ENCODE measurements around the gene TOGARAM2.
"Not testable (repeated sequence)": the region's sequence is repeated elsewhere in the genome, so short reads cannot be mapped to it uniquely, and the experiment has no call there.

The TOGARAM2 gene

GRCh38 chr2:29070526-29070925 lies 89.4 kb downstream of the TOGARAM2 start:
- in situ Hi-C loops (cut with MboI; ENCODE audit: low sequenced_read_pairs): no loop called here

DNA sequence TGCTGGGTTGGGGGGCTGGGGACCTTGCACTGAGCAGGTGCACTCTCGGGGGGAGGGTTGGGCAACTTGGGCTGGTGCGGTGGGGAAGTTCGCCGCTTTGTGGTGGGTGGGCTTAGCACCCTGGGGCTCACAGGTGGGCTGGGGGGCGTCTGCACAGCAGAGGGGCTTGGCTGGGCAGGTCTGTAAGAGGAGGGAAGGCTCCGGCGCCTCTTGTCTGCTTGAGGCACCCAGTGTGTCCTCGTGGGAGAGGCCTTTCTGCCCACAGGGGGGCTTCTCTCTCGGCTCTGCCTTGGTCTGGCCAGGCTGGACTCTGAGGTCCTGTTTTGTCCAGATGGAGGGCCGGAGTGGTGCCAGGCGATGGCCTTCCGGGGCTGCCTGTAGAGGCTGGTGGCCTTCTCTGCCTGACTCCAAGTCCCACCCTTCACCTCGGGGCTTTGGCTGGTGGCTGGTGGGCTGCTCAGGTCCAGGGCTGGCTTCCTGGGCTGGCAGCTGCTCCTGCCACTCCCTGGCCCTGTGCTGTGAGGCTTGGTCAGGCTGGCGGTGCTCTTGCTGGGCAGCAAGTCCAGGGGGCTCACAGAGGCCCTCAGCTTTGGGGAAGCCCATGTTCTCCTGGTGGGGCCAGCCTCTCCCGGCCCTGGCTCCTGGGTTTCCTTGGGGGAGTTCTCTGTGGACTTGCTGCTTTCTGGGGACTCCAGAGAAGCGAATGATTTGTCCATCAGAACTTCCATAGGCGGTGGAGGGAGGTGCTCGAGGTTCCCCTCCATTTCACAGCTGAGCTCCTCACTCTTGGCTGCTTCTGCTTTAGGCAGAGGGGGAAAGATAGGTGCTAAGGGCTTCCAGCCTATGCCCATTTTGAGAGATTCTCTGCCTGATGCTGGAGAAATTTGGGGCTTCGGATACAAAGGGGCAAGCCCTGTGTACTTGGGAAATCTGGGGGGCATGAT lies 90.2 kb downstream of the TOGARAM2 start:
- in situ Hi-C loops (cut with MboI; ENCODE audit: low sequenced_read_pairs): no loop called here

DNA sequence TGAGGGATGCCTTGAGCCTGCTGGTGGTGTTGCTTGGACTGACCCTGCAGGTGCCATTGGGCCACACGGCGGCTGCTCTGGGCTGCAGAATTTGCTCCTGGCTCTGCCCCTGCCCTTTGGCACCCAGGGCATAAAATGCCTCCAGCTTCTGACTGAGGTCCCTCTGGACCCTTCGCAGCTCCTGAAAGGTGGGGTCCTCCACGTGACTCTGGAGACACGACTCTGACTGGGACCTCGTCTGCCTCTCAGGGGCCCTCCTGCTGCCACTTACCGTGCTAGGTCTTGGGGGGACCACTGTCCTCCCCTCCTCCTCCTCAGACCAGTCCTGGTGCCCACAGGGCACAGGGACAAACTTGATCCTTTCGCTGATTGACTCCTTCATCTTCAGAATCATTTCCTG lies 91.2 kb downstream of the TOGARAM2 start:
- in situ Hi-C loops (cut with MboI; ENCODE audit: low sequenced_read_pairs): no loop called here

DNA sequence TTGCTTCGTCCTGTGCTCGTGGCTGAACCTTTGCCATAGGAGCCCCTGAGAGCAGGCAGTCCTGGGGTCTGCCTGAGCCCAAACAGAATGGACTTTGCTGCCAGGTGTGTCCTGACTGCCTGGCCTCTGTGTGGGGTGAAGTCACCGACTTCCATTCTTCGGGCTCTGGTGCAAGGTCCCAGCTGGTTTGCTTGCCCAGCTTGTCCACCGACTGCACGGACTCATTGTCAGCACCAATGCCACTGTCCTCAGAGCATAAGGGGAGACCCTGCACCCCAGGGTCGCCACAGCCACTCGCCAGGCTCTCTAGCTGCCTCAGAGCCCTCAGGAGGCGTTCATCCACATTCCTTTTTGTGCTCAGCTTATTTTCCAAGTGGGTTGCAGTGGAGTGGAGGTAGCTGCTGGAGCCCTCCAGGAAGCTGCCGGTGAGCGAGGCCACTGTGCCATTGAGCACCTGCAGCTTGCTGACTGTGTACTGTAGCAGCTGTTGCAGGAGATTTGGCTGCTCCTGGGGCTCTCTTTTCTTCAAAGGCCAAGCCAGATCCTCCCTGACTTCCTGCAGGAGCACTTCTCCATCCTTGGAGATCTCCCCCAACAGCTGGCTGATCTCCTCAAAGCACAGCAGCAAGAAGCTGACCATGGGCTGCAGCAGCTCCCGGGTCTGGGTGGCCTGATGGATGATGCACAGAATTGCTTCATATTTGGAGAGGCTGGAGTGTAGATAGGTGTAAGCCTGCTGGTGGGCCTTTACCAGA lies 92.0 kb downstream of the TOGARAM2 start:
- in situ Hi-C loops (cut with MboI; ENCODE audit: low sequenced_read_pairs): no loop called here

DNA sequence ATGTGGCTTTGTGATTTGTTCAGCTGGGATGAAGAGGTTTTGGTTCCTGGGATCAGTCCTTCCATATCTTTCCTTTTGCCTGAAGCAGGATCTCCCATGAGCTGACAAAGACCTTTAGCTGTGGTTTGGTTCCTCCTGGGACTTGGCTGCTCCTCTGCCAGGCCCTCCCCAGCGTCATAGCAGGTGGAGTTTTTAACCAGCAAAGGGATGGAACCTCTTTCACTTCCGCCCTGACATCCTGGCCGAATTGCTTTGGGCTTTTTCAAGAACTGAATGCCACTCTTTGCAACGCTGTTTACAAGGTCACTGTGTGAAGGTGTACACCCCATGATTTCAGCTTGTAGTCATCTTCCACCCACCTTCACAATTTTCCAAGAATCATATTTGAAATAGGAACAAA lies 92.8 kb downstream of the TOGARAM2 start:
- in situ Hi-C loops (cut with MboI; ENCODE audit: low sequenced_read_pairs): no loop called here

GRCh38 chr2:29074411-29074810 lies 93.3 kb downstream of the TOGARAM2 start, which contains the start of gene PCARE:
PCARE (minus strand) TSS chr2:29074523; CDS start chr2:29074261, 262 bp downstream.
- in situ Hi-C loops (cut with MboI; ENCODE audit: low sequenced_read_pairs): no loop called here

DNA sequence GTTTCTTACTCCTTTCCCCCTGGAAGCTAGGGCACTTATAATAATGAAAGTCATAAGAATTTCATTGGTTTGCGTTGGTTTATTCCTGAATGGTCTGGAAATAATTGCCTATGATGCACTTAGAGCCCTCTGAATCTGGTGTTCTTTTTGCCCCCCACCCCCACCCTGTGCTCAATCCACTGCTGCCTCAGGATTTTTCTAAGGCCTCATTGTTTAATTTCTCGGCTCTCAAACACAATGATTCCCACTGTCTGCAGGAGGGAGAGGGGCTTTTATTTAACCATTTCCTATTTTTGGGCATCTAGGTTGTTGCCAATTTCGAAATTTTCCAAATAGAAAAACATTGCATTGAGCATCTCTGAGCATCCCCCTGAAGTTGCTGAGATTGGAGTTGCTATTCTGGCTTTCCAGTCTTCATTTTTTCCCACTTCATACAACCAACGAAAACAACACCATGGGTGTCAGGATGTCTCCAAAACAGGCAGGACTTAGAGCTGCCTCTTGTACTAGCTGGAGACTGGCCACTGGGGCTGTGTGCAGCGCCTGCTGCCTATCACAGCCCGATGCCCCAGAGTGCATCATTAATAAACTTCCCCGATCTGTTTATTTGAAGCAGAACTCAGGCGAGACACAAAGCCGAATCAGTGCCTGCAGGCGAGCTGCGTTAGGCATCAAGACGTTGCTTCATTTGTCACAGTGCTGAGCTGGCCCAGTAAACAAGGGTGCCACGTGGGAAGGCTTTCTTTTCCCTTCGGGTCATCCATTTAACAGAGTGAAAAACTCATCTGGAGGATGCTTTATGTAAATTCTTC lies 95.0 kb downstream of the TOGARAM2 start:
- in situ Hi-C loops (cut with MboI; ENCODE audit: low sequenced_read_pairs): no loop called here

DNA sequence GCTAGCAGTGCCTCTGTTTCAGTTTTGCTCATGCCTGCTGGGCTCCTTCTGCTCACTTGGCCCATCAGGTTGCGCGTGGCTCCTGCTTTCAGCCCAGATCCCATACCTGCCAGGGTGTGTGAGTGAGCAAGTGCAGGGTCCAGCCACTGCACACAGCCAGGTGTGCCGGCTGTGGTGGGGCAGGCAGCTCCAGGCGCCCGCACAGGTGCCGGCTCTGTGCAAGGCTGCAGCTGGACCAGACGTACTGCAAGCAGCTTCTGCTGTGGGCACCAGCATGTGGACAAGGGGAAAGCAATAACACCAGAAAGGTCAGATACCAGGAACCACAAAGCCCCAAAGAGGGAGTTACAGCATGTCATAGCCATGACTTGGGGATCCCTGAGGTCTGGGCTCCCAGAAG lies 98.8 kb downstream of the TOGARAM2 start:
- in situ Hi-C loops (cut with MboI; ENCODE audit: low sequenced_read_pairs): no loop called here

DNA sequence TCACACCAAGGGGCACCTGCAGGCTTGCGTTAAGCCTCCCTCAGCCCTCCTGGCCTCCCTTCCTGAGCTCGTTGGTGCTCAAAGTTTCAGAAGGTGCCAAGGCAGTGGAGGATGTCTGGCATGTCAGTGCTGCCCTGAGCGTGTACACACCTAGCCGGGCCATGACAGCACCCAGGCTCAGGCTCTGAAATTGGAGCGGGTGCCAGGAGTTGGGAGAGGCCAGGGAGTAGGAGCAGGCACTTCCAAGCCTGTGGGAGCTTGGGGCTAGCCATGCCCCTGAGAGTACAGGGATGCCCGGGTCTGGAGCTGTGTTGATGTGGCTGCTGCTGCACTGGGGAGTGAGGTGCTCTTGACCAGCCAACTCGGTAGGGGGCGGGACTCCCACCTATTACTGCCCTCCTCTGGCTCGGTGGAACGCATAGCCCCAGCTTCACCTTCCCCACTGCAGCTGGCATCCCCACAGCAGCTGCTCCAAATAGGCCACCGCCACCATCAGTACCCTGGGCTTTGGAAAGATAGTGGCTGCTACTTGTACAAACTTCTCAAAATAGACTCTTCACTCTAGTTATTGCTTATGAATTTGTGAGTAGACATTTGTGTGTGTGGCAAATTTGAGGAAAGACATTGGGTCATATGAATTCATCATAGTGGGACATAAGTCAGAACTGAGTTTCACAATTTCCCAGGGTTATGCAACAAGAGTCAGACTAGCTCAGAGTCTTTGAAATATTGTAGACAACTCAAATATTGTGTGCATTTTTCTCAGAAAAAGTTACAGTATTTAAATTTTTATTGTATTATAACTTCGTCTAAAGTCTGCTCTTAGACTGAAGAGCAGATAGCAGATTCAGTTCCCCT lies 100.0 kb downstream of the TOGARAM2 start:
- in situ Hi-C loops (cut with MboI; ENCODE audit: low sequenced_read_pairs): no loop called here

- in situ Hi-C loops (cut with MboI; ENCODE audit: low sequenced_read_pairs): no loop called here
Observed at GRCh38 chr2:29082804-29083495, 101.9 kb downstream of the TOGARAM2 start.

DNA sequence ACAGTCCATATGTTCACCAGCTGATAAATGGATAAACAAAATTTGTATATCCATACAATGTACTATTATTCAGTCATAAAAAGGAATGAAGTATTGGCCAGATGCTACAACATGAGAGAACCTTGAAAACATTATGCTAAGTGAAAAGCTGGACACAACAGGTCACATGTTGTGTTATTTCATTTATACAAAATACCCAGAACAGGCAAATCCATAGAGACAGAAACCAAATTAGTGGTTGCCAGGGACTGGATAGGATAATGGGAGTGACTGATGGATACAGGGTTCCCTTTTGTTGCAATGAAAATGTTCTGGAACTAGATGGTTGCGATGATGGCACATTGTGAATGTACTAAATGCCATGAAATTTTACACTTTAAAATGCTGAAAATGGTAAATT lies 103.5 kb downstream of the TOGARAM2 start:
- in situ Hi-C loops (cut with MboI; ENCODE audit: low sequenced_read_pairs): no loop called here

DNA sequence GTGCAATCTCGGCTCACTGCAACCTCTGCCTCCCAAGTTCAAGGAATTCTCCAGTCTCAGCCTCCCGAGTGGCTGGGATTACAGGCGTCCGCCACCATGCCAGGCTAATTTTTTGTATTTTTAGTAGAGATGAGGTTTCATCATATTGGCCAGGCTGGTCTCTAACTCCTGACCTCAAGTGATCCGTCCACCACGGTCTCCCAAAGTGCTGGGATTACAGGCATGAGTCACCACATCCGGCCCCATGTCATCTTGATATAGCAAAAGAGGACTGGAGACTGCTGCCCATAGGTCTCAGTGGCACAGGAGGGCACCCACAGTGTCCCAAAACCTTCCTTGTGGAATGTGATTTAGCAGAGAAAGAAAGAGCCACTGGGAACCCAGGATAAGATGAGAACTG lies 109.2 kb downstream of the TOGARAM2 start:
- in situ Hi-C loops (cut with MboI; ENCODE audit: low sequenced_read_pairs): not testable (repeated sequence)

DNA sequence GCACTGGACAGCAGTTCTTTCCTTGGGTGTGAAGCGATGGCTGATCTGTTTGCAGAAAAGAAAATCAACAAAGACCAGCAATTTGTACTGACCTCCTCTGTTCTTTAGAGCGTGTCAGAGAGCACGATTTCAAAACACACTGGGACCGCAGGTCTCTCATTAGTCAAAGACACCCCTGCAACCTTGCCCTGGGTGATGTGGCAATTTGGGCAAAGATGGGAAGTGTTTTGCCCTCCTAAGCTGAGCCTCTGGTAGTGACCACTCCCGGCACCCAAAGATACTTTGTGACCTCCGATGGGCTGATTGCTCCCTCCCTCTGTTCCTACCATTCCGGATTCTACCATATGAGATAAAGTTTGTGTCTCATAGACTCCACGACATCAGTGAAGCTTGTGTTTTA lies 115.9 kb downstream of the TOGARAM2 start:
- in situ Hi-C loops (cut with MboI; ENCODE audit: low sequenced_read_pairs): no loop called here

DNA sequence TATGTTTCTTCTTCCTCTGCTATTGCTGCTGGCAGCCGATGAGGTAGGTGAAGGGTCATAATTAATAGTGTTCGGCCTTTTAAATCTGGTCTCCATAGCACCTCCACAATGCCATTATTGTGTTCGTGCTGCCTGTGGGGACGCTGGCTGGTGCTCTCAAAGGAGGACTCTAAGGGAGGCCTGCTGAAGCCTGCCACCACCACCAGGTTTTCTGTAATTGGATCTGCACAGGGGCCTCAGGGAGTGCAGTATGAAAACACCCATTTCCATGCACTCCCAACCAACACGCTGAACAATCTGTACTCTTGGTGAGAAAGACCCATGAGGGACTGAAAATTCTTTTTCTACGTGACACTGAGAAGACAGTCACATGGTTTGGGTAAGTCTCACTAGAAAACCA lies 116.5 kb downstream of the TOGARAM2 start:
- in situ Hi-C loops (cut with MboI; ENCODE audit: low sequenced_read_pairs): no loop called here

DNA sequence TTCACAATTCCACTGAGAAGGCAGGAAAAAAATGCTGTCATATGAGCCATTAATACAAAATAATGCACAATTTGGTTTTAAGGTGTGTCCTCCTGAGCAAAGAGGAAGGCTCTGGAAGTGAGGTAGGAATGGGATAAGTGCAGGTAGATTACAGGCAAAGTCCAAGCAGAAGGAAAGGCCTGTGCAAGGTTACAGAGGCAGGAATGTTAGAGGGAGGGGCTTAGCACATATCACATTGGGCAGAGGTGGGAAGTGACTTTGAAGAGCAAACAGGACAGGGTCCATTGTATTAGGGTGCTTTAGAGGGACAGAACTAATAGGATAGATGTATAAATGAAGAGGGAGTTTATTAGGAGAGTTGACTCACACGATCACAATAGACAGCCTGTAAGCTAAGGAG lies 119.5 kb downstream of the TOGARAM2 start:
- in situ Hi-C loops (cut with MboI; ENCODE audit: low sequenced_read_pairs): no loop called here

Measured in HL-60/S4 (cell line).